ENCODE data around the gene POMC.

POMC gene

GRCh38 chr2:25122367-25122766 lies 46.0 kb downstream of the POMC start:
- no peaks in the 10 kb centered on the region for H3K9me3 ChIP-seq (ENCODE audit: low read length)
- no peak overlapping the region for H3K4me3 ChIP-seq (ENCODE audit: low read length)
- peaks cover 12% of the 10 kb centered on the region for H3K36me3 ChIP-seq (ENCODE audit: insufficient read depth, low read length)
- no peak overlapping the region for H2AFZ ChIP-seq (ENCODE audit: low read depth, low read length)
- H3K4me1 ChIP-seq (ENCODE audit: insufficient read depth, low read length), result no peaks in the 10 kb centered on the region
- H3K27me3 ChIP-seq (ENCODE audit: insufficient read depth, low read length), result no peaks in the 10 kb centered on the region

- H3K36me3 ChIP-seq (ENCODE audit: insufficient read depth, low read length), result peaks cover 12% of the 10 kb centered on the region
Measured at GRCh38 chr2:25119263-25119662, 49.1 kb downstream of the POMC start.

GRCh38 chr2:25116956-25117355 lies 51.4 kb downstream of the POMC start:
- Histone ChIP-seq H3K9me3 (ENCODE audit: low read length) (no peaks in the 10 kb centered on the region), H3K27me3 (ENCODE audit: insufficient read depth, low read length) (no peaks in the 10 kb centered on the region), H3K36me3 (ENCODE audit: insufficient read depth, low read length) (no peaks in the 10 kb centered on the region)

More at GRCh38 chr2:25119263-25119662, 49.1 kb downstream of the POMC start:
- no peaks in the 10 kb centered on the region for H3K9me3 ChIP-seq (ENCODE audit: low read length)
- no peak overlapping the region for H2AFZ ChIP-seq (ENCODE audit: low read depth, low read length)
- no peak overlapping the region for H3K4me3 ChIP-seq (ENCODE audit: low read length)
- no peaks in the 10 kb centered on the region for H3K4me1 ChIP-seq (ENCODE audit: insufficient read depth, low read length)
- H3K27me3 ChIP-seq (ENCODE audit: insufficient read depth, low read length), result no peaks in the 10 kb centered on the region

DNA sequence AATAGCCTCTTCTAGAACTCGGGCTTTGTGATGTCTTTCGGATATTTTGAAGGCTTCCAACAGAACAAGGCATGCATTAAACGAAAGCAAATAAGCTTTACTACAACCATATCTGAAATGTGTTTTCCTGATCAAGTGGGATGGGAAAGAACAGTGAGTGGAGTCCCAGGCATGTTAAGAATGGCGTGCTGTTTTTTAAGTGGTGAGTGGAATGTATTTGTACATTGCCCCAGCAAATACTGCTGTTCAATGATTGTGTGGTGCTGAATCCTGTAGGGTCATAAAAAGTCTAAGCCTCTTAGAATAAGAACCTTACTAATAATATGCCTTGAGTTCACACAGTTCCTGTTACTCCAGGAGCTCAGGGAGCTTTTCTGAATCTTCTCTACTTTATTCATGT lies 52.5 kb downstream of the POMC start:
- Histone ChIP-seq H3K36me3 (ENCODE audit: insufficient read depth, low read length) (no peaks in the 10 kb centered on the region), H3K9me3 (ENCODE audit: low read length) (no peaks in the 10 kb centered on the region), H3K27me3 (ENCODE audit: insufficient read depth, low read length) (no peaks in the 10 kb centered on the region), H3K4me1 (ENCODE audit: insufficient read depth, low read length) (peaks cover 5% of the 10 kb centered on the region), H3K4me3 (ENCODE audit: low read length) (no peak overlapping the region), H2AFZ (ENCODE audit: low read depth, low read length) (no peak overlapping the region)

More at GRCh38 chr2:25116956-25117355, 51.4 kb downstream of the POMC start:
- peaks cover 4% of the 10 kb centered on the region for H3K4me1 ChIP-seq (ENCODE audit: insufficient read depth, low read length)
- no peak overlapping the region for H2AFZ ChIP-seq (ENCODE audit: low read depth, low read length)
- H3K4me3 ChIP-seq (ENCODE audit: low read length), result no peak overlapping the region

DNA sequence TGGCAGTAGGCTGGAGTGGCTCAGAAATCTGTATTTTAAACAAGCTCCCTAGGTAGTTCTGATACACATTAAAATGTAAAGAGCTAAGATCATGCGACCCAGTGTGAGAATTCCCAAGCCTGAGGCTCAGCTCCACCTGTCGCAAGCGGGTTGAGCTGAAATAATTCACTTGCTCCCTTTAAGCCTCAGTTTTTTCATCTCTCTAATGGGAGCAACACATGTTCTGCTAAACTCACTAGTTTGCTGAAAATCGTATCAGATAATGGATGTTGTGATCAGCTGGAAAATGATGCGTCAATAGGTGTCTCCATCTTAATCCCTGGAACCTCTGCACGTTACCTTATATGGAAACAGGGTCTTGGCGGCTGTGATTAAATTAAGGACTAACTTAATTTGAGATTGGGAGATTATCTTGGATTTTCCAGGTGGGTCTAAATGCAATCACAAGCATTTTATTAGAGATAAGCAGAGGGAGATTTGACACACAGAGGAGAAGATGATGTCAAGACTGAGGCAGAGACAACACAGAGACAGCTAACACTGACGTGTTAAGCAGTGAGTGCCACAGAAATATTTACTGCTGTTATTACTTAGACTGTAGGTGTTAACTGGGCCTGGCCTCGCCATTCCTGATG lies 53.0 kb downstream of the POMC start:
- H2AFZ ChIP-seq (ENCODE audit: low read depth, low read length), result no peak overlapping the region
- H3K4me3 ChIP-seq (ENCODE audit: low read length), result no peak overlapping the region
- H3K4me1 ChIP-seq (ENCODE audit: insufficient read depth, low read length), result peaks cover 11% of the 10 kb centered on the region
- no peaks in the 10 kb centered on the region for H3K27me3 ChIP-seq (ENCODE audit: insufficient read depth, low read length)
- no peaks in the 10 kb centered on the region for H3K36me3 ChIP-seq (ENCODE audit: insufficient read depth, low read length)
- H3K9me3 ChIP-seq (ENCODE audit: low read length), result no peaks in the 10 kb centered on the region

DNA sequence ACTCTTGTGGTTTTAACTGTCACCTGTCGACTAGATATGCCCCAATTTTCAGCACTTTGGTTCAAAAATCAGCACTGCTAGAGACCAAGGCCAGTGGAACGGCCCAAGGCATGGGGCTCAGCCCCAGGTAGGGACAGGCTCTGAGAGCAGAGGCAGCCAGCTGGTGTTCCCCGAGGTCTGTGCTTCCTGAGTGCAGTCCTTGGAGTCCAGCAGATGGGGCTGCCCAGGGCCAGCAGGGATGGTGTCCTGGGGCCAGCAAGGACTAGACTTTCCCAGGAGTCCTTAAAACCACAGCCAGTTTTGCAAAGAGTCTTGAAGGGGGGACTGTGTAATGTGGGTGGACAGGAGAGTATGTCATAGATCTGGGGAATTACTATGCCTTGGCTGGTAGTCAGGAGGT lies 56.3 kb downstream of the POMC start:
- no peak overlapping the region for H2AFZ ChIP-seq (ENCODE audit: low read depth, low read length)
- no peak overlapping the region for H3K4me3 ChIP-seq (ENCODE audit: low read length)
- H3K27me3 ChIP-seq (ENCODE audit: insufficient read depth, low read length), result no peaks in the 10 kb centered on the region
- H3K4me1 ChIP-seq (ENCODE audit: insufficient read depth, low read length), result peaks cover 14% of the 10 kb centered on the region
- no peaks in the 10 kb centered on the region for H3K9me3 ChIP-seq (ENCODE audit: low read length)
- no peaks in the 10 kb centered on the region for H3K36me3 ChIP-seq (ENCODE audit: insufficient read depth, low read length)

Data from neuron (in vitro differentiated cells).